ENCODE results near the gene MYB.
A peak's percentile ranks its signal among the peaks of the same experiment; 100 is the strongest.

MYB gene

DNA sequence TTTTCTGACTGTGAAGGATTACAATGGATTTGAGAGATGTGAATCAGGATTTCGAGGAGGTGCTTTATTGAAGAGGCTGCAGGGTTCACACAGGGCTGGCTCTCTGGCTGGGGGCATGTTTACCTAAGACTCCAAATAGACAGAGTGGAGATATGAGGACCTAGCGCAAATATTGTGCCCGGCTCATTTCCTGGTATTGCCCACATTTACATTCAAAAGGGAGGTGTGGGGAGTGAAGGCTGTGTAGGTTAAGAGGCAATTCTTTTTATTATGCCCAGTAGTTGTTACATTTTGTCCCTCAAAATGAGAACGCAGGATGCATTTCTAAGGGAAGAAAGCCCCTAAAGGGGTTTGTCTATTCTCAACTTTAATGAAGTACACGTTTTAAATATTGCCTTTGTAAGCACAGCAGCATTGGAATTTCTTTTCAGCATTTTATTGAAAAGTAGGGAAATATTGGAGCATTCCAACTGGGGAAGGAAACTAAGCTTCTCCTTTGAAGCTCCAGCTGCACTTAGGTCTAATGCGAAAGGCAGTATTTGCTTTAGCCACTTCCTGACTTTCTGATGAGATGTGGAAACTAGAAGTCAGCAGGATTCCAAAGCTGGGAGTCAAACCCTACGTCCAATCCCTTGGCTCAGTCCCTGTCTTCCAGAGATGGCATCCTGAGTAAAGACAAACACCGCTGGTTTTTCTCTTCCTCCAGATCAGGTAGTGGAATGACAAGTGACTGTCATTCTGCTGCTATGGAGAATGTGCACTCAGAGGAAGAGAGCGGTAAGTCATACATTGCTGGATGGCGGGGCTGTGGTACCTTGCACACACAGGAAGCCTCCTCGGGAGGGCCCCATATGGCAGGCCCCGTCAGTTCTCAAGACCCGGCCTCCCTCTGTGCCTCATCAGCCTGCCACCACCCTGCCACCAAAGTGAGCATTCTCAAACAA, 70.7 kb downstream of the MYB start:
- no peak for DNase-seq (ENCODE audit: low spot score)

DNA sequence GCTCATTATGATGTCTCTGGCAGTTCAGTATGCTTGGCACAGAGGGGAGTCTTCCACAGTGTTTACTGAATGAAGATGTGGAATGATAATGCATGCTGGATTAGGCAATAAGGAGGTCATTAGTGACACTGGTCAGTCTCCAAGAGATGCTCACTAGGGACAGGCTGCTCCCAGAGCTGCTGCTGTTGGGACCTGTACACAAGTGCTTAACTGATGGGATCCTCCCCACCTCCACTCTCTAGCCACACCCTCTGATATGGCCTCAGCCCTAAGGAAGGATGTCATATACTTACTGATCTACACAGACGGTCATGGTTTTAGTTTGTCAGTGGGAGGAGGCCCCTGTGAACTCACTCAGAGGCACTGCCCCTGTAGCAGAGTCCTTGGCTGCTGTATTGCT, 73.4 kb downstream of the MYB start:
- no peak for DNase-seq (ENCODE audit: low spot score)

DNA sequence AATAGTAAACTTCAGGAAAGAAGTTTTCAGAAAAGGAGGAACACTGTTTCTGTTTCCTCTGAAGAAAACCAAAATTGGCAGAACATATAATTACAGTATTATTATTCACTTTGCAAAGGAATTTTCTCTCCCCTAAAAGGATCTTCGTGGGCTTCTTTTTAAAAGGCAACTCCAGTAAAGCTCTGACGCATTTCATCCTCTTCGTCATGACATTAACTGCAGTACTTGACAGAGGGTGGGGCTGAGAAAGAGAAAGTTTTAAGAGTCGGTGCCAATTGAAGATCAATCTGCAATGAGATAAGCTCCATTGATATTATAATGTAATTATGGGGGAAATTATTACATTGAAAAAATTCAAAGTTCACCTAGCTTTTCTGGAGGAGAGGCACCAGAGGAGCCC, 75.8 kb downstream of the MYB start:
- DNase-seq (ENCODE audit: low spot score): no peak

DNA sequence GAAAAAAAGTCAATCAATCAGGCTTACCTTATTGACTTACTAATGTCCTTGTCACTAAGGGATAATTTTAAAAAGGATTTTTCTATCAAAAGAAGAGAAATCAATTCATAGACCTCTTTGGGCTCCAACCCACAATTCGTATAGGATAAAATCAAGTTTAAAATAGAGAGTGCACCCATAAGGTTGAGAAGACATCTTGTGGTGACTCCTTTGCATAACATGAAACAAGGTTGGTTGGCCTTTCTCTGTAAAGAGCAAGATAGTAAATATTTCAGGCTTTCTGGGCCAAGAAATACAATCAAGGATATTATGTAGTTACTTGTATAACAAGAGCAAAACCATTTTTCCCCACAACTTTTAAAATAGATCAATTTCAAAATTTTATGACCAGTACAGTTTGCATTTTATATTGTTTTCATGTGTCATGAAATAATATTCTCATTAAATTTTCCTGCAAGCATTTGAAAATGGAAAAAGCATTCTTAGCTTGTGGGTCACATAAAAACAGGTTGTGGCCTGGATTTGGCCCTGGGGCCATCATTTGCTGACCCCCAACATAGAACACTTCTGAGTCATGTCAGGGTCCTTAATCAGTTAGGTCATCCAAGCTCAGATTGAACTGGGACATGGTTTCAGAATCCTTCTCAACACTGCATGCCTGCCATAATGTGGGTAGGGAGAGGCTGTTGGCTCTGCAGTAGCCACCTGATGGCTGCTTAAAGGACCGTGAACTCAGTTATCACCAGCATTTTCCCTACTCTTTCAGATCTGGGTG, 76.7 kb downstream of the MYB start:
- DNase-seq (ENCODE audit: low spot score): peak; percentile 25

DNA sequence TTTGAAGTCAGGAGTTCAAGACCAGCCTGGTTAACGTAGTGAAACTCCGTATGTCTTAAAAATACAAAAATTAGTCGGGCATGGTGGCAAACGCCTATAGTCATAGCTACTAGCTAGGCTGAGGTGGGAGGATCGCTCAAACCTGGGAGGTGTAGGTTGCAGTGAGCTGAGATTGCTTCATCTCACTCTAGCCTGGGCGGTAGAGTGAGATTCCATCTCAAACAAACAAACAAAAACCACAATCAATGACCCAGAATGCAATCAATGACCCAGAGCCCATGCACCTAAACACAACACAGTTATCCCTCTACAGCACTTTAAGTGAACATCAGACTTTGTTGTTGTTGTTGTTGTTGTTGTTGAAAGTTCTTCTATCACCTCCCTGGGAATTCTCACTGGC, 77.9 kb downstream of the MYB start:
- no peak for DNase-seq (ENCODE audit: low spot score)

DNA sequence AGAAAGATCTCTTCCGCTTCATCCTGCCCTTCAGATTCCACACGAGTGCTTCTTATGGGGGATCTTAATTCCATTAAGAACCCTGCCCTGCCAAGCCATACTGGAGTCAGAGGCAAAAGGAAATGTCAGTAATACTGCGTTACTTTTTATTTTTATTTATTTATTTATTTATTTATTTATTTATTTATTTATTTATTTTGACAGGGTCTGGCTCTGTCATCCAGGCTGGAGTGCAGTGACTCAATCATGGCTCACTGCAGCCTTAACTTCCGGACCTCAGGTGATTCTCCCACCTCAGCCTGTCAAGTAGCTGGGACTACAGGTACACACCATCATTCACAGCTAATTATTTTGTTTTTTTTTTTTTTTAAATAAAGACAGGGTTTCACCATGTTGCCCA, 79.5 kb downstream of the MYB start:
- DNase-seq (ENCODE audit: low spot score): no peak

DNA sequence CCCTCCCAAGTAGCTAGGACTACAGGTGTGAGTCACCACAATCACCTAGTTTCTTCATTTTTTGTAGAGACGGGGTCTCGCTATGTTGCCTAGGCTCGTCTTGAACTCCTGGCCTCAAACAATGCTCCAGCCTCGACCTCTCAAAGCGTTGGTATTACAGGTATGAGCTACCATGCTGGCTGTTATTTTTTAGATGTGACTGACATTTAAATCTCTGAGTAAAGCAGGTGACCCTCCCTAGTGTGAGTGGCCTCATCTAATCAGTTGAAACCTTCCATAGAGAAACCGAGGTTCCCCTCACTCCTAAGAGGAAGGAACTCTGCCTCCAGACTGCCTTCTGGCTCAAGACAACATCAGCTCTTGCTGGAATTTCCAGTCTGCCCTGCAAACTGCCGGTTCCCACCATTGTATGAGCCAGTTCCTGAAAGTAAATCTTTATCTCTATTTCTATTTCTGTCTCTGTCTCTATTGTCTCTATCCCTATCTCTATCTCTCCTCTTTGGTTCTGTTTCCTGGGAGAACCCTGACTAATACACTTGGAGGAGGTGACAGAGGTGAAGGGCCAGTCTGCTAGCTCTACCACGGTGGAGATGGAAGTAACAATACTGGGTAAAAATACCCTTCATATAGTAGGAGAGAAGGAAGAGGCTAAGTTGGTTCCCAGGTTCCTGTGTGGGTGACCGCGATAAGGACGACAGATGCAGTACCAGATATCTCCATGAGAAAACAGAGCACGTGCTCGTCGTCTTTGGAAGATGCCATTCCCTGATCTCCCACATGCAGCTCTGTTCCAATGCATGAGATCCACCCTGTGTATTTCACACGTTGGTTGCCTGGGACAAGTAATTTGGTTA, 81.0 kb downstream of the MYB start:
- no peak for DNase-seq (ENCODE audit: low spot score)

DNA sequence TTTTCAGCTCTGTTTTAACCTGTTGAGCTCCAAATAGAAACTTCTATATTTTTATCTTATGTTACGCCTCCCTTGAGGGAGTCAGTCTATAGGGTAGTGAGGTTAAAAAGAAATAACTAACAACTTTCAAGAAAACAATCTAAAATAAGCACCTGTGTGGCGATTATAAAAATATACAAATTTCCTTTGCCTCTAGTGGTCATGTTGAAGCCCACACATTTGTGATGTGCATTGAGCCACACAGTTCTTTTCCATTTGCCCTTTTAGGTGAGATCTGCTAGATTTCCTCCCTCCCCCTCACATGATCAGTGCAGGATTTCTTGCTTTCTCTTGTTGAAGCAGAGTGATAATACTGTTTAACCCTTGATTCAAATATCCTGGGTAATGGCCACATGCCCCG, 84.2 kb downstream of the MYB start:
- no peak for DNase-seq (ENCODE audit: low spot score)

DNA sequence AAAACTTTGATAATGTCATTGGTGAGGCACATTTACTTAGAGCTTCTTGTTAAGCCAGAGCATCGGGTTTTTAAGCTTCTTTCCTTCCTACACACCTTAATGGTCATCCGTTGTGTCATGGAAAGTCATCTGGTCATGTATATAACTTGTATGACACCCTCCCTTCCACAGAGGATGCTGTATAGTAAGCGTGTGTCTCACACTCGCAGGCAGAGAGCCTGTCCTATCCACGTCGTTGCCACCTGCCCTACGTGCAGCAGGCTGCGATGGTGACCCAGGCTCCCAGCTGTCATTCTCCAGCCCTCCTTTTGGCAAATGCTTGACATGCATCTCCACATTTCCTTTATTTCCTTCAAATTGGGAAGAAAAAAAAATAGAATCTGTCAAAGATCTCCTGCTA, 85.6 kb downstream of the MYB start:
- no peak for DNase-seq (ENCODE audit: low spot score)

DNA sequence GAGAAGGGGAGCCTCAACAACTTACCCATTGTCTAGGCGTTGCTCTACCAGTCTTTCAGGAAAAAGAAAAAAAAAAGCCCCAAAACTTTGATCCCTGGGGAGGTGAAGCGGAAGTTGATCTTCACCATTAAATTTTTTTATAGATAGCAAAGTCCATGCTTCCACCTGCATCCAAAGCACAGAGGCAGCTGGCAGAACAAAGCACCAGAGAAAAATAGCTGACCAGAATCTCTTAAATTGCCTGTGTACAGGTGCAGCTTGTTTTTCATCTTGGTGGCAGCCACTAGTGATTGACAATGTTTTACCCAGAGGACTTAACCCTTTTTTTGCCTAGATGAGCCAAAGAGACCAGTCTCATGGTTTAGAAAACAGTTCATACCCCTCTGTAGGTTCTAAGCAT, 86.0 kb downstream of the MYB start:
- no peak for DNase-seq (ENCODE audit: low spot score)

DNA sequence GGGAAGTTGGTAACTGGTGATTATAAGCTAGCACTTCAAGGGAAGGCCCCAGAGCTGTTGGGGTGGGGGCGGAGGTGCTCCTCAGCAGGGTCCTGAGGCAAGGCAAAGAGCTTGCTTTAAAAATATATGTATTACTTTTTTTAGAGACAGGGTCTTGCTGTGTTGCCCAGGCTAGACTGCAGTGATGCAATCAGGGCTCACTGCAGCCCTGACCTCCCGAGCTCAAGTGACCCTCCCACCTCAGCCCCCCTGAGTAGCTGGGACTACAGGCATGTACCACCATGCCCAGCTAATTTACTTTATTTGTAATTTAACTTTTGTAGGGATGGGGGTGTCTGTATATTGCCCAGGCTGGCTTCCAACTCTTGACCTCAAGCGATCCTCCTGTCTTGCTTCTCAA, 87.2 kb downstream of the MYB start:
- DNase-seq (ENCODE audit: low spot score): no peak

DNA sequence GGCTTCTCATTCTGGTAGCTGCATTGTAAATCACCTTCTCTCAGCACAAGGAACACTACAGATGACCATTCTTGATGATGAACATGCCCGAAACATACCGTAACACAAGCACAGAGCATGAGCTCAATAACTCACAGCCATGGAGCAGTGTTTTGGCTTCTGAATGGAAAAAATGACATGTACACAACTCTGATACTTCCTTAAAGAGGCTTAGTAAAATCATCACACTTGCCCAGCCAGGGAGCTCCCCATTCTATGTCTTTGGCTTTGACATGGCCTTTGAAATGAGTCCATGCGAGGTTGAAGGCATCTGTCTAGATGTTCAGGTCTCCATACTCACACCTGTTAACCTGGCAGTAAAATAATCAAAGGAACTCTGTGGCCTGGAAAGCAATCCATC, 87.6 kb downstream of the MYB start:
- no peak for DNase-seq (ENCODE audit: low spot score)

All from RKO (cell line).